DOHH2 (cell line): ENCODE results near the gene MPRIP.

Experiments used
- H3F3A ChIP-seq: fragments of 200-600 bp; sonication (generic), shearing (Covaris generic); 2 replicates; pipeline ENCODE4 v1.6.0; 2016; ENCODE audit warnings: antibody characterized with exemption, mild to moderate bottlenecking; ENCODE audit not compliant: control insufficient read depth, insufficient read depth
- H3K27ac ChIP-seq: fragments of 200-600 bp; sonication (generic); 2 replicates; pipeline ENCODE4 v1.5.1; 2014; ENCODE audit warnings: low read depth, mild to moderate bottlenecking, low read length, moderate library complexity
- H3K27me3 ChIP-seq: fragments of 200-600 bp; sonication (generic); 2 replicates; pipeline ENCODE4 v1.6.1; 2014; ENCODE audit warnings: mild to moderate bottlenecking, low read length, mixed read lengths; ENCODE audit not compliant: control insufficient read depth
- H3K36me3 ChIP-seq: fragments of 200-600 bp; sonication (generic); 2 replicates; pipeline ENCODE4 v1.6.1; 2014; ENCODE audit warnings: mild to moderate bottlenecking, low read length, moderate library complexity, mixed read lengths; ENCODE audit not compliant: control insufficient read depth
- H3K4me1 ChIP-seq: fragments of 200-600 bp; sonication (generic); 2 replicates; pipeline ENCODE4 v1.6.1; 2014; ENCODE audit warnings: mild to moderate bottlenecking, low read length, mixed read lengths; ENCODE audit not compliant: control insufficient read depth
- H3K4me2 ChIP-seq: fragments of 200-600 bp; sonication (generic); 2 replicates; pipeline ENCODE4 v1.6.0; 2014; ENCODE audit warnings: mild to moderate bottlenecking, low read length, moderate library complexity
- H3K4me3 ChIP-seq: fragments of 200-600 bp; sonication (generic); 2 replicates; pipeline ENCODE4 v1.5.1; 2014; ENCODE audit warnings: mild to moderate bottlenecking, low read length, mixed read lengths
- H3K79me2 ChIP-seq: fragments of 200-600 bp; sonication (generic); 2 replicates; pipeline ENCODE4 v1.6.1; 2014; ENCODE audit warnings: mild to moderate bottlenecking, low read length, mixed read lengths; ENCODE audit not compliant: control insufficient read depth
- H3K9me2 ChIP-seq: fragments of 200-600 bp; sonication (generic); replicated peaks from 2 replicates; pipeline ENCODE4 v1.6.1; 2014; ENCODE audit warnings: mild to moderate bottlenecking, low read length, mixed read lengths; ENCODE audit not compliant: control insufficient read depth
- H3K9me3 ChIP-seq: fragments of 200-600 bp; sonication (generic); 2 replicates; pipeline ENCODE4 v1.6.1; 2014; ENCODE audit warnings: antibody characterized with exemption, low read length, mixed read lengths; ENCODE audit not compliant: control insufficient read depth, insufficient read depth
- H4K20me1 ChIP-seq: fragments of 200-600 bp; sonication (generic); 2 replicates; pipeline ENCODE4 v1.6.0; 2014; ENCODE audit warnings: low read depth, mild to moderate bottlenecking, antibody characterized with exemption, low read length, moderate library complexity; ENCODE audit not compliant: control insufficient read depth, insufficient read depth
- CTCF ChIP-seq: fragments of 200-600 bp; sonication (generic); IDR thresholded peaks from one replicate; pipeline ENCODE4 v1.5.1; 2014; ENCODE audit warnings: antibody characterized with exemption, mild to moderate bottlenecking, low read depth, low read length; ENCODE audit not compliant: poor library complexity, severe bottlenecking
- EZH2phosphoT487 ChIP-seq: fragments of 200-600 bp; sonication (generic); IDR thresholded peaks from 2 replicates; pipeline ENCODE4 v1.6.1; 2017; ENCODE audit warnings: borderline replicate concordance, mild to moderate bottlenecking, antibody characterized with exemption, low read length, moderate library complexity, mixed read lengths

The MPRIP gene

GRCh38 chr17:17137731-17138585, 95.7 kb downstream of the MPRIP start:
- Histone ChIP-seq H3K9me3 (no peaks in the 10 kb centered on the region), H3K27me3 (no peaks in the 10 kb centered on the region)
- TF ChIP-seq EZH2phosphoT487 (no peak), CTCF (no peak)

GRCh38 chr17:17139972-17140589, 97.8 kb downstream of the MPRIP start:
- H3K27ac ChIP-seq, result no peak overlapping the region
- H3K36me3 ChIP-seq, result peaks cover 48% of the 10 kb centered on the region
- no peaks in the 10 kb centered on the region for H3F3A ChIP-seq
- no peaks in the 10 kb centered on the region for H3K9me3 ChIP-seq
- peaks cover 11% of the 10 kb centered on the region for H3K4me1 ChIP-seq
- H3K4me2 ChIP-seq, result no peak overlapping the region
- no peaks in the 10 kb centered on the region for H3K9me2 ChIP-seq
- H3K79me2 ChIP-seq, result no peaks in the 10 kb centered on the region
- no peaks in the 10 kb centered on the region for H4K20me1 ChIP-seq
- H3K4me3 ChIP-seq, result no peak overlapping the region
- H3K27me3 ChIP-seq, result no peaks in the 10 kb centered on the region
- TF ChIP-seq EZH2phosphoT487, result no peak
- no peak for TF ChIP-seq CTCF

More at GRCh38 chr17:17137731-17138585, 95.7 kb downstream of the MPRIP start:
- H3K79me2 ChIP-seq, result no peaks in the 10 kb centered on the region
- H3K4me1 ChIP-seq, result peaks cover 11% of the 10 kb centered on the region
- H3K4me3 ChIP-seq, result no peak overlapping the region
- no peaks in the 10 kb centered on the region for H3K9me2 ChIP-seq
- H4K20me1 ChIP-seq, result no peaks in the 10 kb centered on the region
- H3K4me2 ChIP-seq, result no peak overlapping the region
- H3K27ac ChIP-seq, result no peak overlapping the region
- H3K36me3 ChIP-seq, result peaks cover 40% of the 10 kb centered on the region
- no peaks in the 10 kb centered on the region for H3F3A ChIP-seq

- Histone ChIP-seq H3K4me2 (no peak overlapping the region), H3K36me3 (peaks cover 52% of the 10 kb centered on the region), H3K27ac (no peak overlapping the region)
Observed at GRCh38 chr17:17140590-17140980, 98.3 kb downstream of the MPRIP start.

More at GRCh38 chr17:17140590-17140980, 98.3 kb downstream of the MPRIP start:
- Histone ChIP-seq H3K79me2 (no peaks in the 10 kb centered on the region), H3K9me3 (no peaks in the 10 kb centered on the region), H3F3A (no peaks in the 10 kb centered on the region), H4K20me1 (no peaks in the 10 kb centered on the region), H3K9me2 (no peaks in the 10 kb centered on the region), H3K4me3 (no peak overlapping the region), H3K27me3 (no peaks in the 10 kb centered on the region), H3K4me1 (peaks cover 11% of the 10 kb centered on the region)
- no peak for TF ChIP-seq EZH2phosphoT487
- TF ChIP-seq CTCF, result no peak
